ENCODE measurements around the gene ADARB1. TPM values are rescaled to one million over a fixed set of nuclear protein-coding genes. Genes with fewer than 3 reads are reported as not detected.

The ADARB1 gene
- total RNA-seq, 1 donor from 2014 or later: 25.8 TPM

- TF ChIP-seq EZH2 (IDR thresholded peaks at IDR 0.05; ENCODE audit: insufficient read depth, low read length) (no peak), CTCF (IDR thresholded peaks at IDR 0.05; ENCODE audit: insufficient read depth, low read depth, low read length) (no peak)
- H3K36me3 ChIP-seq (ENCODE audit: insufficient read depth, low read length): no peaks in the 10 kb centered on the region
- Mint-ChIP-seq H3K27ac (ENCODE audit: unreplicated experiment) (no peak overlapping the region), H3K36me3 (ENCODE audit: low read depth, unreplicated experiment) (peaks cover 6% of the 10 kb centered on the region), H3K4me3 (ENCODE audit: unreplicated experiment) (no peak overlapping the region), H3K27me3 (ENCODE audit: low read depth, unreplicated experiment) (no peaks in the 10 kb centered on the region), H3K9me3 (ENCODE audit: unreplicated experiment) (no peaks in the 10 kb centered on the region), H3K4me1 (ENCODE audit: low read depth, unreplicated experiment) (peaks cover 16% of the 10 kb centered on the region)
- H3K27ac ChIP-seq (ENCODE audit: low read depth, low read length): no peak overlapping the region
- no peaks in the 10 kb centered on the region for H3K4me1 ChIP-seq (ENCODE audit: insufficient read depth, low read length)
- no peaks in the 10 kb centered on the region for H3K79me2 ChIP-seq (ENCODE audit: insufficient read depth, low read length)
- DNase-seq (ENCODE audit: low read depth): no peak
- H2AFZ ChIP-seq (ENCODE audit: low read depth, low read length): no peak overlapping the region
- H3K27me3 ChIP-seq (ENCODE audit: insufficient read depth, low read length): no peaks in the 10 kb centered on the region
- no peak overlapping the region for H3K4me2 ChIP-seq (ENCODE audit: low read length)
- peaks cover 2% of the 10 kb centered on the region for H3K9me3 ChIP-seq (ENCODE audit: insufficient read depth, low read depth, low read length)
- no peak overlapping the region for H3K4me3 ChIP-seq (ENCODE audit: insufficient read depth, low read depth, low read length)
- no peak for FAIRE-seq
- no peaks in the 10 kb centered on the region for H4K20me1 ChIP-seq (ENCODE audit: insufficient read depth, low read length)
- H3K9ac ChIP-seq (ENCODE audit: low read length): no peak overlapping the region
These were observed 86.9 kb downstream of the ADARB1 start for GRCh38 chr21:45161038-45161945.

GRCh38 chr21:45162115-45162514, 87.7 kb downstream of the ADARB1 start:
- Histone ChIP-seq H3K27ac (ENCODE audit: low read depth, low read length) (no peak overlapping the region), H4K20me1 (ENCODE audit: insufficient read depth, low read length) (no peaks in the 10 kb centered on the region), H3K9ac (ENCODE audit: low read length) (no peak overlapping the region), H3K4me2 (ENCODE audit: low read length) (no peak overlapping the region), H3K9me3 (ENCODE audit: insufficient read depth, low read depth, low read length) (peaks cover 2% of the 10 kb centered on the region), H3K36me3 (ENCODE audit: insufficient read depth, low read length) (no peaks in the 10 kb centered on the region), H3K79me2 (ENCODE audit: insufficient read depth, low read length) (no peaks in the 10 kb centered on the region), H3K4me1 (ENCODE audit: insufficient read depth, low read length) (no peaks in the 10 kb centered on the region), H2AFZ (ENCODE audit: low read depth, low read length) (no peak overlapping the region), H3K27me3 (ENCODE audit: insufficient read depth, low read length) (no peaks in the 10 kb centered on the region), H3K4me3 (ENCODE audit: insufficient read depth, low read depth, low read length) (no peak overlapping the region)
- DNase-seq (ENCODE audit: low read depth): no peak
- Mint-ChIP-seq H3K4me1 (ENCODE audit: low read depth, unreplicated experiment) (peaks cover 16% of the 10 kb centered on the region), H3K27me3 (ENCODE audit: low read depth, unreplicated experiment) (no peaks in the 10 kb centered on the region), H3K9me3 (ENCODE audit: unreplicated experiment) (no peaks in the 10 kb centered on the region), H3K27ac (ENCODE audit: unreplicated experiment) (no peak overlapping the region), H3K4me3 (ENCODE audit: unreplicated experiment) (no peak overlapping the region), H3K36me3 (ENCODE audit: low read depth, unreplicated experiment) (peaks cover 6% of the 10 kb centered on the region)
- no peak for FAIRE-seq
- no peak for TF ChIP-seq CTCF (IDR thresholded peaks at IDR 0.05; ENCODE audit: insufficient read depth, low read depth, low read length)
- TF ChIP-seq EZH2 (IDR thresholded peaks at IDR 0.05; ENCODE audit: insufficient read depth, low read length): no peak

GRCh38 chr21:45162809-45163208, 88.4 kb downstream of the ADARB1 start:
- Mint-ChIP-seq H3K27me3 (ENCODE audit: low read depth, unreplicated experiment) (no peaks in the 10 kb centered on the region), H3K27ac (ENCODE audit: unreplicated experiment) (no peak overlapping the region), H3K4me3 (ENCODE audit: unreplicated experiment) (no peak overlapping the region), H3K9me3 (ENCODE audit: unreplicated experiment) (no peaks in the 10 kb centered on the region), H3K4me1 (ENCODE audit: low read depth, unreplicated experiment) (peaks cover 11% of the 10 kb centered on the region), H3K36me3 (ENCODE audit: low read depth, unreplicated experiment) (peaks cover 4% of the 10 kb centered on the region)
- H3K9ac ChIP-seq (ENCODE audit: low read length): no peak overlapping the region
- no peaks in the 10 kb centered on the region for H3K36me3 ChIP-seq (ENCODE audit: insufficient read depth, low read length)
- H3K27ac ChIP-seq (ENCODE audit: low read depth, low read length): no peak overlapping the region
- FAIRE-seq (no peak), DNase-seq (ENCODE audit: low read depth) (no peak)
- no peaks in the 10 kb centered on the region for H3K27me3 ChIP-seq (ENCODE audit: insufficient read depth, low read length)
- H3K4me2 ChIP-seq (ENCODE audit: low read length): no peak overlapping the region
- no peaks in the 10 kb centered on the region for H4K20me1 ChIP-seq (ENCODE audit: insufficient read depth, low read length)
- H3K9me3 ChIP-seq (ENCODE audit: insufficient read depth, low read depth, low read length): peaks cover 2% of the 10 kb centered on the region
- H3K79me2 ChIP-seq (ENCODE audit: insufficient read depth, low read length): no peaks in the 10 kb centered on the region
- no peak overlapping the region for H2AFZ ChIP-seq (ENCODE audit: low read depth, low read length)
- TF ChIP-seq CTCF (IDR thresholded peaks at IDR 0.05; ENCODE audit: insufficient read depth, low read depth, low read length) (no peak), EZH2 (IDR thresholded peaks at IDR 0.05; ENCODE audit: insufficient read depth, low read length) (no peak)
- H3K4me1 ChIP-seq (ENCODE audit: insufficient read depth, low read length): no peaks in the 10 kb centered on the region
- no peak overlapping the region for H3K4me3 ChIP-seq (ENCODE audit: insufficient read depth, low read depth, low read length)

Measured in astrocyte (in vitro differentiated cells and primary cell).